K562 (cell line): ENCODE results near the gene CST2. TPM values are rescaled to one million over a fixed set of nuclear protein-coding genes. Genes with fewer than 3 reads are reported as not detected.

ENCODE experiments used
- ATAC-seq: fragments of 200-7000 bp; cut with Tn5 transposase; 3 replicates; pipeline ENCODE4 v1.9.1; 2020; ENCODE audit warnings: moderate library complexity
- BruUV-seq: library from RNA; stranded (reverse); fragments of 400-500 nt; replicated peaks from 2 replicates; lab custom pipeline; 2021; lab: Mats Ljungman, UMichigan
- CTCF ChIA-PET: fragments of 300-600 bp; formaldehyde crosslinking; extraction: SDS; loops from one replicate; lab custom pipeline; 2021; ENCODE audit warnings: low intra/inter-chr PET ratio; lab: Yijun Ruan, JAX
- POLR2A ChIA-PET: fragments of 300-600, 350-650 bp; sonication (Branson Sonifier 250); formaldehyde crosslinking; extraction: SDS; loops from one replicate; lab custom pipeline; 2021; ENCODE audit warnings: antibody characterized with exemption, inconsistent platforms; lab: Yijun Ruan, JAX
- DNase-seq, 4 experiments: peaks; one replicate each; pipeline versions ENCODE4 v3.0.0 to v3.0.0-alpha.2; 2011 to 2018; ENCODE audit warnings: low spot score in 3 of 4, mixed read lengths in 3 of 4; ENCODE audit errors: extremely low read depth in 1 of 4
- FAIRE-seq: peaks from 2 replicates; lab custom pipeline; 2011; peaks lifted over from hg19 to GRCh38; lab: Jason Lieb, UNC
- H2AFZ ChIP-seq: 2 replicates; pipeline ENCODE4 v1.6.0; 2011; ENCODE audit warnings: low read depth, low read length, control low read depth, inconsistent platforms
- H3K27ac ChIP-seq: fragments of 200-600 bp; 3 replicates; pipeline ENCODE4 v1.8.0; 2011; ENCODE audit warnings: low read depth, mild to moderate bottlenecking, control low read depth, inconsistent platforms, low read length, moderate library complexity, mixed read lengths; ENCODE audit errors: extremely low read depth
- H3K27me3 ChIP-seq, 2 experiments: fragments of 300-600 bp in 1 of 2; 2 replicates in 1 of 2; 3 replicates in 1 of 2; pipeline versions ENCODE4 v1.6.0 to v1.8.0; 2011; ENCODE audit warnings: inconsistent platforms in 2 of 2, low read length in 2 of 2, mild to moderate bottlenecking in 1 of 2, mixed read lengths in 1 of 2, moderate library complexity in 1 of 2; ENCODE audit not compliant: control insufficient read depth in 2 of 2, insufficient read depth in 2 of 2
- H3K36me3 ChIP-seq: fragments of 300-600 bp; 3 replicates; pipeline ENCODE4 v1.8.0; 2011; ENCODE audit warnings: mild to moderate bottlenecking, low read length, inconsistent platforms; ENCODE audit not compliant: control insufficient read depth, insufficient read depth
- H3K4me1 ChIP-seq, 2 experiments: fragments of 200-600 bp in 1 of 2; replicated peaks in 1 of 2; 2 replicates in 1 of 2; 3 replicates in 1 of 2; pipeline versions ENCODE4 v1.5.1 to v1.8.0; 2011; ENCODE audit warnings: inconsistent platforms in 2 of 2, low read length in 2 of 2, mild to moderate bottlenecking in 1 of 2, mixed read lengths in 1 of 2, moderate library complexity in 1 of 2; ENCODE audit not compliant: control insufficient read depth in 2 of 2, insufficient read depth in 2 of 2
- H3K4me2 ChIP-seq: 2 replicates; pipeline ENCODE4 v1.6.1; 2011; ENCODE audit warnings: low read length, control low read depth, inconsistent platforms, mixed read lengths; ENCODE audit not compliant: insufficient read depth
- H3K4me3 ChIP-seq: fragments of 200-600 bp; sonication (generic), shearing (Covaris generic); 2 replicates; pipeline ENCODE4 v1.5.1; 2016; ENCODE audit warnings: control low read depth, inconsistent platforms
- H3K79me2 ChIP-seq: fragments of 200-600 bp; 3 replicates; pipeline ENCODE4 v1.8.0; 2011; ENCODE audit warnings: low read length, inconsistent platforms; ENCODE audit not compliant: control insufficient read depth, insufficient read depth
- H3K9ac ChIP-seq, 2 experiments: 2 replicates each; pipeline versions ENCODE4 v1.6.0 to v1.6.1; 2011; ENCODE audit warnings: low read depth in 2 of 2, low read length in 2 of 2, control low read depth in 1 of 2, inconsistent platforms in 1 of 2, mild to moderate bottlenecking in 1 of 2, mixed read lengths in 1 of 2; ENCODE audit not compliant: insufficient read depth in 1 of 2
- H3K9me1 ChIP-seq: one replicate; pipeline ENCODE4 v1.6.0; 2011; ENCODE audit warnings: inconsistent platforms, mild to moderate bottlenecking, low read length, moderate library complexity; ENCODE audit not compliant: control insufficient read depth, insufficient read depth
- H3K9me3 ChIP-seq: replicated peaks from 2 replicates; pipeline ENCODE4 v1.5.1; 2011; ENCODE audit warnings: low read depth, low read length, inconsistent platforms; ENCODE audit not compliant: control insufficient read depth, insufficient read depth
- H4K20me1 ChIP-seq: replicated peaks from 2 replicates; pipeline ENCODE4 v1.6.1; 2011; ENCODE audit warnings: low read length, inconsistent platforms, mixed read lengths; ENCODE audit not compliant: control insufficient read depth, insufficient read depth
- BCOR ChIP-seq: fragments of 450-650 bp; IDR thresholded peaks from 2 replicates; pipeline ENCODE4 v1.6.1; 2016
- RFX7 ChIP-seq: fragments of 250-450 bp; sonication (Bioruptor Pico); IDR thresholded peaks from 2 replicates; pipeline ENCODE4 v1.5.1; 2021; ENCODE audit warnings: mild to moderate bottlenecking
- TAF7 ChIP-seq: fragments of 450-650 bp; IDR thresholded peaks from 2 replicates; pipeline ENCODE4 v1.6.1; 2016; ENCODE audit warnings: missing genetic modification characterization, missing compliant biosample characterization
- U2AF1 ChIP-seq: fragments of 200-400 bp; formaldehyde crosslinking; optimal IDR thresholded peaks from 2 replicates; pipeline ENCODE3; 2017; ENCODE audit warnings: mild to moderate bottlenecking, low read depth, low read length, moderate library complexity
- WGBS: fragments of 100-300 bp; shearing (Covaris generic); methylation state at CpG from one replicate; pipeline ENCODE4 v1.1.6; 2016; ENCODE audit warnings: low coverage, mixed read lengths; ENCODE audit not compliant: insufficient coverage; ENCODE audit errors: missing lambda C conversion rate; 5-methylcytosine and 5-hydroxymethylcytosine counted together
- in situ Hi-C: fragments of 300-500 bp; cut with MboI; formaldehyde crosslinking; loops from 4 replicates; pipeline ENCODE4 v1.15.0; 2018; ENCODE audit warnings: inconsistent platforms, mixed read lengths
- intact Hi-C: fragments of 100-400 bp; cut with micrococcal nuclease; formaldehyde crosslinking; loops from 2 replicates; pipeline ENCODE4 v1.14.2; 2022
- polyA plus RNA-seq, 8 experiments: library from polyadenylated mRNA; depleted of rRNA in 4 of 8; stranded (reverse) in 5 of 8; unstranded in 3 of 8; fragments of >200 nt; fragmentation: Nextera tagmentation in 2 of 8; fragmentation: Illumina TruSeq in 1 of 8; extraction: Ambion mirVana in 2 of 8; extraction: Trizol in 1 of 8; gene quantifications; 2 replicates each; pipeline versions ENCODE4 v1.2.1 to v1.2.3, GENCODE V29; 2011 to 2014; ENCODE audit warnings: inconsistent platforms in 1 of 8, missing spikeins in 1 of 8
- total RNA-seq, 7 experiments: library from RNA; depleted of rRNA in 6 of 7; stranded (reverse); fragments of >200 nt in 6 of 7; fragmentation: Illumina TruSeq in 2 of 7; extraction: Trizol in 2 of 7; gene quantifications; 2 replicates each; pipeline versions ENCODE4 v1.2.1 to v1.2.3, GENCODE V29; 2011 to 2021; ENCODE audit warnings: low replicate concordance in 1 of 7
- TF ChIP-seq, protein P1 (sequence below): fragments of 250-450 bp; sonication (Bioruptor Pico); IDR thresholded peaks from 2 replicates; pipeline ENCODE4 v1.4.0; 2020; ENCODE audit warnings: mild to moderate bottlenecking, moderate library complexity

The CST2 gene
- total and polyA plus RNA-seq, 9 of the 15 experiments (the other 6 are each of a cell fraction or from before 2014, with no cell fraction given): not detected

DNA sequence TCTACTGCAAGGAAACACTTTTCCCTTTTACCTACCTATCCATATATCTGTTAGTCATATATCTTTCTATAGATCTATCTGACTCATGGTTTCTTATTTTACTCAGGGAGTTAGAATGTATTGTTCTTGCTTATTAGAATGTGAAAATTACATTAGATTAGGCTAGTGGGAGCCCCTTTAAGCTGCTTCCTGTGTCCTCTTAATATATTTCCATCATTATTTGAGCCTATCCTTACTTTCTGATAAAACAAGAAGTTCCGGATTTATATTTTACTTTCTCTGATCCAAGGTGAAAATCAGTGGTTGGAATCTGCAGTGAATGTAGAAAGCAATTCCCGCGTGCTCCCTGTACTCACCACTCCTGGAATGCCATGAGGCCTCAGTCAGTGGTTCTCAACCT lies 31.0 kb downstream of the CST2 start (continued):
- TF ChIP-seq, protein P1, sequence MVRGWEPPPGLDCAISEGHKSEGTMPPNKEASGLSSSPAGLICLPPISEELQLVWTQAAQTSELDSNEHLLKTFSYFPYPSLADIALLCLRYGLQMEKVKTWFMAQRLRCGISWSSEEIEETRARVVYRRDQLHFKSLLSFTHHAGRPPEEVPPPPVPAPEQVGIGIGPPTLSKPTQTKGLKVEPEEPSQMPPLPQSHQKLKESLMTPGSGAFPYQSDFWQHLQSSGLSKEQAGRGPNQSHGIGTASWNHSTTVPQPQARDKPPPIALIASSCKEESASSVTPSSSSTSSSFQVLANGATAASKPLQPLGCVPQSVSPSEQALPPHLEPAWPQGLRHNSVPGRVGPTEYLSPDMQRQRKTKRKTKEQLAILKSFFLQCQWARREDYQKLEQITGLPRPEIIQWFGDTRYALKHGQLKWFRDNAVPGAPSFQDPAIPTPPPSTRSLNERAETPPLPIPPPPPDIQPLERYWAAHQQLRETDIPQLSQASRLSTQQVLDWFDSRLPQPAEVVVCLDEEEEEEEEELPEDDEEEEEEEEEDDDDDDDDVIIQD: no peak
- no peak for TF ChIP-seq BCOR

DNA sequence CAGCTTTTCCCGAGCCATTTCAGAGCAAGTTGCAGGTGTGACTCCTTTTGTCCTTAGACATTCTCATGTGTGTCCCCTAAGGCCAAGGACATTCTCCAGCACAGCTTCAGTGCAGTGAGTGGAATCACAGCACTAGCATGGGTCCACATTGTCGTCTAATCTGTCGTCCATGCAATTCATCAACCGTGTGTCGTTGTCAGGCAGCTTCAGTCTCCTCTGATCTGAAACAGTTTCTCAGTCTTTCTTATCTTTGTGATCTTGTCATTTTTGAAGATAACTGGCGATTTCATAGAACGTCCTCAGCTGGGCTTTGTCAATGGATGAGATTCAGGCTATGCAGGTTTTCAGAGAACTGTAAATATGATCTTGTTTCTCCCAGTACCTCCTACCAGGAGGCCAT lies 31.7 kb downstream of the CST2 start:
- CTCF ChIA-PET: no interaction called here
- H3K27ac ChIP-seq: no peak overlapping the region
- no peak overlapping the region for H2AFZ ChIP-seq
- H3K79me2 ChIP-seq: no peaks in the 10 kb centered on the region
- no peak overlapping the region for H3K4me2 ChIP-seq
- H3K36me3 ChIP-seq: no peaks in the 10 kb centered on the region
- no peaks in the 10 kb centered on the region for H3K4me1 ChIP-seq
- POLR2A ChIA-PET: no interaction called here
- ATAC-seq (no peak), FAIRE-seq (no peak), DNase-seq (no peak)
- H3K9ac ChIP-seq: no peak overlapping the region
- WGBS: 0% methylated on average over 6 of the region's 7 CpGs
- in situ Hi-C loops: no loop called here
- H3K9me1 ChIP-seq: no peaks in the 10 kb centered on the region
- BruUV-seq: no TSS peak
- H3K4me3 ChIP-seq: no peak overlapping the region
- H3K9me3 ChIP-seq: no peaks in the 10 kb centered on the region
- H3K27me3 ChIP-seq: no peaks in the 10 kb centered on the region
- TF ChIP-seq U2AF1 (no peak), TAF7 (no peak), RFX7 (CRISPR knock-in tag) (no peak)
- TF ChIP-seq, all 486 proteins: peak for 0
- H4K20me1 ChIP-seq: no peaks in the 10 kb centered on the region
- intact Hi-C loops: no loop called here
